Activated naive CD4-positive, alpha-beta T cell treated with anti-CD3 and anti-CD28 coated beads, Interleukin-2, amount 50 U/mL, for 72 hours (primary cell): ENCODE results near the gene GNAI2. TPM values are rescaled to one million over a fixed set of nuclear protein-coding genes. Genes with fewer than 3 reads are reported as not detected.
"Not testable (repeated sequence)": the region's sequence is repeated elsewhere in the genome, so short reads cannot be mapped to it uniquely, and the experiment has no call there.

Experiments
- ATAC-seq, 2 donors: fragments of 150-1000 bp; cut with Tn5 transposase; 2 replicates each; pipeline ENCODE4 v1.10.0; 2021; ENCODE audit warnings: mild to moderate bottlenecking in 2 of 2, moderate library complexity in 2 of 2
- DNase-seq, 2 donors: peaks; one replicate each; pipeline ENCODE4 v3.0.0; 2021 to 2022; ENCODE audit warnings: low spot score in 2 of 2
- H3K27ac Mint-ChIP-seq, 2 donors: one replicate each; pipeline ENCODE4 v1.8.0; 2022; ENCODE audit warnings: mild to moderate bottlenecking in 2 of 2, mixed read lengths in 2 of 2
- H3K36me3 Mint-ChIP-seq, 2 donors: one replicate each; pipeline ENCODE4 v1.8.0; 2022; ENCODE audit warnings: mixed read lengths in 2 of 2
- H3K9me3 Mint-ChIP-seq, 2 donors: one replicate each; pipeline ENCODE4 v1.8.0; 2022; ENCODE audit warnings: mixed read lengths in 2 of 2
- total RNA-seq, 2 donors: library from RNA; stranded (reverse); gene quantifications; one replicate each; pipeline ENCODE4 v1.2.3, GENCODE V29; 2022

The GNAI2 gene
- total RNA-seq, 2 donors from 2014 or later: 313 to 349 TPM

GRCh38 chr3:50214824-50215223 is 21.2 kb upstream of the GNAI2 start:
- H3K9me3 Mint-ChIP-seq: no peaks in the 10 kb centered on the region
- ATAC-seq (no peak), DNase-seq (no peak)
- H3K27ac Mint-ChIP-seq: no peak overlapping the region
- no peaks in the 10 kb centered on the region for H3K36me3 Mint-ChIP-seq

- Mint-ChIP-seq H3K27ac (no peak overlapping the region), H3K9me3 (no peaks in the 10 kb centered on the region), H3K36me3 (no peaks in the 10 kb centered on the region)
- DNase-seq (no peak), ATAC-seq (no peak)
Observed at GRCh38 chr3:50215529-50215928, 20.5 kb upstream of the GNAI2 start.

- DNase-seq (no peak), ATAC-seq (no peak)
- Mint-ChIP-seq H3K27ac (no peak overlapping the region), H3K9me3 (no peaks in the 10 kb centered on the region), H3K36me3 (no peaks in the 10 kb centered on the region)
Observed at GRCh38 chr3:50217681-50218080, 18.3 kb upstream of the GNAI2 start.

- no peaks in the 10 kb centered on the region for H3K36me3 Mint-ChIP-seq
- no peak overlapping the region for H3K27ac Mint-ChIP-seq
- H3K9me3 Mint-ChIP-seq: no peaks in the 10 kb centered on the region
Observed at GRCh38 chr3:50218448-50218847, 17.6 kb upstream of the GNAI2 start.

GRCh38 chr3:50219285-50219684 is 16.7 kb upstream of the GNAI2 start:
- DNase-seq (no peak), ATAC-seq (no peak)
- Mint-ChIP-seq H3K27ac (no peak overlapping the region), H3K9me3 (no peaks in the 10 kb centered on the region), H3K36me3 (no peaks in the 10 kb centered on the region)

More at GRCh38 chr3:50218448-50218847, 17.6 kb upstream of the GNAI2 start:
- ATAC-seq (no peak), DNase-seq (no peak)

GRCh38 chr3:50220109-50220508 is 15.9 kb upstream of the GNAI2 start:
- H3K9me3 Mint-ChIP-seq: no peaks in the 10 kb centered on the region
- H3K27ac Mint-ChIP-seq: no peak overlapping the region
- ATAC-seq (peak in 1 of 2 donors; percentile 13), DNase-seq (no peak)
- H3K36me3 Mint-ChIP-seq: no peaks in the 10 kb centered on the region

- Mint-ChIP-seq H3K36me3 (no peaks in the 10 kb centered on the region), H3K27ac (no peak overlapping the region), H3K9me3 (no peaks in the 10 kb centered on the region)
- ATAC-seq (no peak), DNase-seq (no peak)
Observed at GRCh38 chr3:50221051-50221410, 15.0 kb upstream of the GNAI2 start.

GRCh38 chr3:50221411-50222168 is 14.4 kb upstream of the GNAI2 start:
- H3K27ac Mint-ChIP-seq: no peak overlapping the region
- DNase-seq: no peak
- H3K36me3 Mint-ChIP-seq: no peaks in the 10 kb centered on the region
- no peaks in the 10 kb centered on the region for H3K9me3 Mint-ChIP-seq
- no peak for ATAC-seq

- H3K9me3 Mint-ChIP-seq: no peaks in the 10 kb centered on the region
- ATAC-seq (no peak), DNase-seq (no peak)
- H3K27ac Mint-ChIP-seq: no peak overlapping the region
- H3K36me3 Mint-ChIP-seq: no peaks in the 10 kb centered on the region
Observed at GRCh38 chr3:50222169-50222528, 13.9 kb upstream of the GNAI2 start.

GRCh38 chr3:50224639-50225038 is 11.4 kb upstream of the GNAI2 start:
- DNase-seq (no peak), ATAC-seq (no peak)
- H3K9me3 Mint-ChIP-seq: no peaks in the 10 kb centered on the region
- H3K36me3 Mint-ChIP-seq: no peaks in the 10 kb centered on the region
- peak overlapping the region in 1 of 2 donors; percentile 48 for H3K27ac Mint-ChIP-seq

- H3K36me3 Mint-ChIP-seq: no peaks in the 10 kb centered on the region
- no peak for DNase-seq
- H3K27ac Mint-ChIP-seq: peak overlapping the region; percentile 90 to 95
- H3K9me3 Mint-ChIP-seq: no peaks in the 10 kb centered on the region
- peak; percentile 31 to 46 for ATAC-seq
Observed at GRCh38 chr3:50226888-50227389, 9.1 kb upstream of the GNAI2 start.

GRCh38 chr3:50227390-50228183 is 8.4 kb upstream of the GNAI2 start:
- no peaks in the 10 kb centered on the region for H3K9me3 Mint-ChIP-seq

GRCh38 chr3:50228184-50228763 is 7.7 kb upstream of the GNAI2 start:
- not testable (repeated sequence) for DNase-seq, H3K36me3 Mint-ChIP-seq, H3K9me3 Mint-ChIP-seq, ATAC-seq
- H3K27ac Mint-ChIP-seq: peak overlapping the region; percentile 90

More at GRCh38 chr3:50227390-50228183, 8.4 kb upstream of the GNAI2 start:
- peak; percentile 86 to 88 for ATAC-seq
- peak overlapping the region; percentile 90 for H3K27ac Mint-ChIP-seq
- no peaks in the 10 kb centered on the region for H3K36me3 Mint-ChIP-seq
- peak; percentile 93 to 95 for DNase-seq

- H3K36me3 Mint-ChIP-seq: no peaks in the 10 kb centered on the region
- H3K9me3 Mint-ChIP-seq: no peaks in the 10 kb centered on the region
- ATAC-seq: no peak
- H3K27ac Mint-ChIP-seq: peak overlapping the region; percentile 13 to 18
- no peak for DNase-seq
Observed at GRCh38 chr3:50229490-50229889, 6.5 kb upstream of the GNAI2 start.

GRCh38 chr3:50230104-50230793 is 5.8 kb upstream of the GNAI2 start:
- Mint-ChIP-seq H3K36me3 (no peaks in the 10 kb centered on the region), H3K27ac (peak overlapping the region in 1 of 2 donors; percentile 13), H3K9me3 (no peaks in the 10 kb centered on the region)
- DNase-seq (no peak), ATAC-seq (no peak)

GRCh38 chr3:50230794-50231125 is 5.2 kb upstream of the GNAI2 start:
- no peaks in the 10 kb centered on the region for H3K36me3 Mint-ChIP-seq
- H3K27ac Mint-ChIP-seq: no peak overlapping the region
- no peak for ATAC-seq
- no peak for DNase-seq
- no peaks in the 10 kb centered on the region for H3K9me3 Mint-ChIP-seq

GRCh38 chr3:50231581-50231980 is 4.4 kb upstream of the GNAI2 start:
- Mint-ChIP-seq H3K27ac (no peak overlapping the region), H3K9me3 (no peaks in the 10 kb centered on the region), H3K36me3 (peaks cover 2 to 4% of the 10 kb centered on the region in 2 donors)
- ATAC-seq (no peak), DNase-seq (no peak)
